NB4 (cell line): Measurements from ENCODE around the gene INHBA.

Experiments used
- DNase-seq: peaks from one replicate; pipeline ENCODE4 v3.0.0; 2010; ENCODE audit warnings: low read depth
- H3K4me3 ChIP-seq: one replicate; pipeline ENCODE4 v1.5.1; 2011; ENCODE audit warnings: mild to moderate bottlenecking, low read depth, low read length, moderate library complexity
- CTCF ChIP-seq: IDR thresholded peaks from one replicate; pipeline ENCODE4 v1.5.1; 2012; ENCODE audit warnings: low read depth, low read length
- MAX ChIP-seq: IDR thresholded peaks from 2 replicates; pipeline ENCODE4 v1.6.1; 2011; ENCODE audit warnings: low read depth, low read length
- MYC ChIP-seq: IDR thresholded peaks from 2 replicates; pipeline ENCODE4 v1.6.1; 2011; ENCODE audit warnings: low read depth, low read length
- POLR2A ChIP-seq: IDR thresholded peaks from 2 replicates; pipeline ENCODE4 v1.6.1; 2011; ENCODE audit warnings: mild to moderate bottlenecking; ENCODE audit not compliant: insufficient read length; ENCODE audit errors: extremely low read depth

INHBA gene

GRCh38 chr7:41720886-41721285 lies 18.0 kb upstream of the INHBA start:
- no peak overlapping the region for H3K4me3 ChIP-seq
- DNase-seq, result no peak
- TF ChIP-seq MYC, result no peak
- TF ChIP-seq POLR2A, result no peak
- TF ChIP-seq MAX, result no peak
- no peak for TF ChIP-seq CTCF

- no peak overlapping the region for H3K4me3 ChIP-seq
- DNase-seq, result no peak
- TF ChIP-seq MYC (no peak), MAX (no peak), POLR2A (no peak), CTCF (no peak)
Observed at GRCh38 chr7:41720046-41720445, 17.2 kb upstream of the INHBA start.

GRCh38 chr7:41716691-41717090 lies 13.8 kb upstream of the INHBA start:
- DNase-seq, result no peak
- no peak overlapping the region for H3K4me3 ChIP-seq
- no peak for TF ChIP-seq POLR2A
- no peak for TF ChIP-seq MAX
- TF ChIP-seq CTCF, result no peak
- no peak for TF ChIP-seq MYC

DNA sequence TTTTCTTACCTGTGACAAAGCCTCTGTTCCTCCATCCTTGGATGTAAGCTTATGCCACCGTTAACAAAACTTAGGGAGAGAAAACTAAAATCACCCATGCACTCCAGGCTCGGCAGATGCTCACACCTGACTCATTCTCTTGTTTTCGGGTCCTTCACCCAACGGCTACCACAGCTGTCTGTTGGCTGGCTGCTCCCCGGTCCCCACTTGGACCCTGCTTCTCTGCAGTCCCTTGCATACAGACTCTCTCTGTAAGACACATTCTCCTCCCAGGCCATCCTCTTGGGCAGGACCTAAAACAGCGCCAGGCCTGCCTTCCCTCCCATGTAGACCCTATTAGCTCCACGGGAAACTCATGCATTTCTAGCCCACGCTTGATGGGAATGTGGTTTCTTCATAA lies 12.1 kb upstream of the INHBA start:
- TF ChIP-seq CTCF (no peak), POLR2A (no peak), MAX (no peak)
- DNase-seq, result no peak
- no peak overlapping the region for H3K4me3 ChIP-seq

DNA sequence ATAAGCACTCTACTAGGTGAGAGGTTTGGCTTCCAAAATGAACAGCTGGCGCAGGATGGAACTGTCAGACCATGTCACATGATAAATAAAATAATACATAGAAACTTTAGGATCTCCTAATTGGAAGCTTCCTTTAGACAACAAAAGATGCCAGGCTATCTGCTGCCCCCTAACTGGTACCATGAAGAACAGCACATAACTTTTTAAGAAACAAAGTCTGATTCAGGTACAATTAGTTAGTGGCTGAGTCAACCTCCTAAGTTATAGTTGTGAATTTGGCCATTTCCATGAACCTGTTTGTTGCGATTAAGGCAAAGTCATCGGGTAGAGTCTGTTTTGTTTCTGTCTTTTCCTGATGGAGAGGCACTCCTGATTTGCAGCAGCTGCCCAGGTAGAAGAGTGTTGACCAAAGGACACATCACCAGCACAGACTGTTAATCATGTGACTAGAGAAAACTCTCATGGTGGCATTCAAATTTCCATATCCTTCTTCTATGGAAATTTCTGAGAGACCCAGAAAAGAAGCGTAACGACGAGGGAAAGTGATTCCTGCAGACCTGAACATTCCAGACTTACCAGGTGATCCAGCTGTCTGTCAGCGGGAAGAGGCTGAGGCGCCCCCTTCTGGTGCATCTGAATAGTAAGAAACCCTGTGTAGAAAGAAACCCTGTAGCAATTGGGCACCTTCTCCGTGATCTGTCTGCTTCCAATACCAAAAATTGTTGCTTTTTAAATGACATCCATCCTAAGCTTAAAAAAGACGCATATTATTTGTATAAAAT lies 8.6 kb upstream of the INHBA start:
- TF ChIP-seq POLR2A, result no peak
- no peak for TF ChIP-seq MYC
- TF ChIP-seq MAX, result no peak
- TF ChIP-seq CTCF, result peak; percentile 89
- DNase-seq, result peak; percentile 61
- H3K4me3 ChIP-seq, result no peak overlapping the region
